Sigmoid colon (tissue), 3 donors: ENCODE results near the gene C1orf167.

Experiments
- POLR2A ChIP-seq, 2 donors: fragments of 450-650 bp; IDR thresholded peaks; one replicate each; pipeline ENCODE4 v1.6.1; 2016; ENCODE audit warnings: antibody characterized with exemption in 2 of 2, mild to moderate bottlenecking in 2 of 2, moderate library complexity in 2 of 2
- TF ChIP-seq, protein P1 (sequence below), 4 experiments: fragments of 450-650 bp in 3 of 4; fragments of 200-600 bp in 1 of 4; IDR thresholded peaks; one replicate each; pipeline ENCODE4 v1.5.1; 2016 to 2019; ENCODE audit warnings: antibody characterized with exemption in 4 of 4, mild to moderate bottlenecking in 3 of 4, moderate library complexity in 2 of 4

DNA sequence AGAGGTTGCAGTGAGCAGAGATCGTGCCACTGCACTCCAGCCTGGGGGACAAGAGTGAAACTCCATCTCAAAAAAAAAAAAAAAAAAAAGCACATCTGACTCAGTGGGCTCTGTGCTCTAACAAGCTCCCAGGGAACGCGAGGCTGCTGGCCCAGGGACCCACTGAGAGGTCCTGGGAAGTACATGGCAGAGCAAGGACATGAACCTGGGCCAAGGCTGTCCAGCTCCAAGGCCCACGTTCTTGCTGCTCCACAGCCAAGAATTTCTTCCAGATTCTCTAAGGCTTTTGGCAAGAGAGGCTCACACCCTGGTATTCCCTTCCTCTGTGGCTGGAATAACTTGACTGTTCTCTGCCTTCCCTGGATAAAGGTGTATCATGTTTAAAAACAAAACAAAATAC is 41.5 kb upstream of the C1orf167 start:
- TF ChIP-seq, protein P1, sequence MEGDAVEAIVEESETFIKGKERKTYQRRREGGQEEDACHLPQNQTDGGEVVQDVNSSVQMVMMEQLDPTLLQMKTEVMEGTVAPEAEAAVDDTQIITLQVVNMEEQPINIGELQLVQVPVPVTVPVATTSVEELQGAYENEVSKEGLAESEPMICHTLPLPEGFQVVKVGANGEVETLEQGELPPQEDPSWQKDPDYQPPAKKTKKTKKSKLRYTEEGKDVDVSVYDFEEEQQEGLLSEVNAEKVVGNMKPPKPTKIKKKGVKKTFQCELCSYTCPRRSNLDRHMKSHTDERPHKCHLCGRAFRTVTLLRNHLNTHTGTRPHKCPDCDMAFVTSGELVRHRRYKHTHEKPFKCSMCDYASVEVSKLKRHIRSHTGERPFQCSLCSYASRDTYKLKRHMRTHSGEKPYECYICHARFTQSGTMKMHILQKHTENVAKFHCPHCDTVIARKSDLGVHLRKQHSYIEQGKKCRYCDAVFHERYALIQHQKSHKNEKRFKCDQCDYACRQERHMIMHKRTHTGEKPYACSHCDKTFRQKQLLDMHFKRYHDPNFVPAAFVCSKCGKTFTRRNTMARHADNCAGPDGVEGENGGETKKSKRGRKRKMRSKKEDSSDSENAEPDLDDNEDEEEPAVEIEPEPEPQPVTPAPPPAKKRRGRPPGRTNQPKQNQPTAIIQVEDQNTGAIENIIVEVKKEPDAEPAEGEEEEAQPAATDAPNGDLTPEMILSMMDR (IDR thresholded peaks at IDR 0.05), result no peak
- TF ChIP-seq POLR2A (IDR thresholded peaks at IDR 0.05), result no peak
